GM12878 (cell line): ENCODE data around the gene MCM8. TPM values are rescaled to one million over a fixed set of nuclear protein-coding genes. Genes with fewer than 3 reads are reported as not detected.
A peak's percentile ranks its signal among the peaks of the same experiment; 100 is the strongest.

Experiments used
- BMI1 ChIP-seq: fragments of 450-650 bp; IDR thresholded peaks from 2 replicates; pipeline ENCODE4 v1.6.1; 2016; ENCODE audit warnings: mild to moderate bottlenecking, moderate library complexity, borderline replicate concordance
- EED ChIP-seq: sonication (generic); IDR thresholded peaks from 2 replicates; pipeline ENCODE4 v1.6.1; 2016; ENCODE audit warnings: antibody characterized with exemption, low read depth
- FOXM1 ChIP-seq: IDR thresholded peaks from 2 replicates; pipeline ENCODE4 v1.6.1; 2012; ENCODE audit warnings: low read depth, mild to moderate bottlenecking, inconsistent platforms, low read length, moderate library complexity
- HCFC1 ChIP-seq: fragments of 150-350 bp; IDR thresholded peaks from 2 replicates; pipeline ENCODE4 v1.6.1; 2014; ENCODE audit warnings: low read length
- IRF5 ChIP-seq: fragments of 450-650 bp; IDR thresholded peaks from 2 replicates; pipeline ENCODE4 v1.6.1; 2017; ENCODE audit warnings: borderline replicate concordance
- KAT2A ChIP-seq: conservative IDR thresholded peaks from 2 replicates; pipeline ENCODE4 v1.6.1; 2011; ENCODE audit warnings: low read depth, low read length; ENCODE audit not compliant: control insufficient read depth
- NBN ChIP-seq: fragments of 450-650 bp; IDR thresholded peaks from 2 replicates; pipeline ENCODE4 v1.6.1; 2016
- NFYB ChIP-seq: IDR thresholded peaks from 2 replicates; pipeline ENCODE4 v1.6.1; 2011; ENCODE audit warnings: low read depth, mild to moderate bottlenecking, low read length, improper control_type of control experiment, moderate library complexity; ENCODE audit not compliant: insufficient read depth
- PML ChIP-seq: IDR thresholded peaks from 2 replicates; pipeline ENCODE4 v1.6.1; 2012; ENCODE audit warnings: low read length, inconsistent platforms
- POLR2AphosphoS2 ChIP-seq: IDR thresholded peaks from 2 replicates; pipeline ENCODE4 v1.6.1; 2011; ENCODE audit warnings: low read depth, mild to moderate bottlenecking, low read length, improper control_type of control experiment, moderate library complexity
- SREBF1 ChIP-seq: IDR thresholded peaks from 2 replicates; pipeline ENCODE4 v1.6.1; 2012; ENCODE audit warnings: mild to moderate bottlenecking, low read length
- ZNF622 ChIP-seq: fragments of 450-650 bp; IDR thresholded peaks from 2 replicates; pipeline ENCODE4 v1.6.1; 2017; ENCODE audit warnings: mild to moderate bottlenecking, inconsistent platforms
- polyA plus RNA-seq, 11 experiments: library from polyadenylated mRNA; depleted of rRNA in 4 of 11; unstranded in 6 of 11; stranded (reverse) in 5 of 11; fragments of >200 nt; fragmentation: Nextera tagmentation in 4 of 11; fragmentation: Illumina TruSeq in 1 of 11; extraction: Ambion mirVana in 4 of 11; extraction: Trizol in 1 of 11; gene quantifications; 1 replicate in 1 of 11; 2 replicates in 10 of 11; pipeline versions ENCODE4 v1.2.1 to v1.2.3, GENCODE V29; 2011 to 2016; ENCODE audit warnings: inconsistent platforms in 2 of 11, missing spikeins in 2 of 11, low read depth in 1 of 11
- total RNA-seq, 4 experiments: library from RNA; depleted of rRNA in 3 of 4; stranded (reverse); fragments of >200 nt in 3 of 4; fragmentation: Illumina TruSeq in 1 of 4; extraction: Trizol in 1 of 4; gene quantifications; 2 replicates each; pipeline versions ENCODE4 v1.2.1 to v1.2.3, GENCODE V29; 2013 to 2021
- TF ChIP-seq, protein P1 (sequence below): fragments of 450-650 bp; IDR thresholded peaks from 2 replicates; pipeline ENCODE4 v1.6.1; 2018; ENCODE audit warnings: borderline replicate concordance, mild to moderate bottlenecking; ENCODE audit not compliant: partially characterized antibody

Gene MCM8
- total and polyA plus RNA-seq, 10 of the 15 experiments (the other 5 are each of a cell fraction or from before 2014, with no cell fraction given), result 3.2 to 28.2 (median 16.0) TPM

DNA sequence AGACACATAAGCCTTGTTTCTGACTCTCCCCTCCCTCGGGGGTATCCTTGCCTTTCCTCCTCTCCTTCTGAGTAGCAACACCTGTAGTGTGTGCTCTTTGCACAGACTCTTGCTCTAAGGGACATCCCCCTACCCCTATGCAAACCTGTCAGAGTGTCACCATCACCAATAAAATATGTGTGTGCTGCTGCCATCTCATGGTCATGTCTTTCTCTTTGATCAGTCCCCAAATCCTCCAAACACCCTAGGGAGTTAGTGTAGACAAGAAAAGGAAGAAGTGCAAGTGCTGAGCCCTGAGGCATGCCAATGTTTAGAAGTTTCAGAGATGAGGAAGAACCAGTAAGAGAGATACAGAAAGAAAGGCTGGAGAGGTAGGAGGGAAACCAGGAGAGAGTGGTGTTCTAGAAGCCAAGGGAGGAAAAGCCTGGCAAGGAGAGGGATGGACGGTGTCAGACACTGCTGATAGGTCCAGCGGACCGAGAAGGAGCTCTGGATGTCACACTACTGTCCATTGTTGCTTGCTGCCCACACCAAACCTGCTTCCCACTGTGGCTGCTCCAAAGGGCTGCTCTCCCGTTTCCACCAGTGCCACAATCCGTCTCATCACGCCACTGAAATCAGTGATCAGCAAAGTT is 16.5 kb upstream of the MCM8 start (continued):
- TF ChIP-seq FOXM1, result no peak
- no peak for TF ChIP-seq KAT2A
- no peak for TF ChIP-seq BMI1
- no peak for TF ChIP-seq POLR2AphosphoS2
- no peak for TF ChIP-seq SREBF1
- TF ChIP-seq NFYB, result no peak
- no peak for TF ChIP-seq HCFC1
- TF ChIP-seq EED, result no peak
- no peak for TF ChIP-seq IRF5
- TF ChIP-seq, protein P1, sequence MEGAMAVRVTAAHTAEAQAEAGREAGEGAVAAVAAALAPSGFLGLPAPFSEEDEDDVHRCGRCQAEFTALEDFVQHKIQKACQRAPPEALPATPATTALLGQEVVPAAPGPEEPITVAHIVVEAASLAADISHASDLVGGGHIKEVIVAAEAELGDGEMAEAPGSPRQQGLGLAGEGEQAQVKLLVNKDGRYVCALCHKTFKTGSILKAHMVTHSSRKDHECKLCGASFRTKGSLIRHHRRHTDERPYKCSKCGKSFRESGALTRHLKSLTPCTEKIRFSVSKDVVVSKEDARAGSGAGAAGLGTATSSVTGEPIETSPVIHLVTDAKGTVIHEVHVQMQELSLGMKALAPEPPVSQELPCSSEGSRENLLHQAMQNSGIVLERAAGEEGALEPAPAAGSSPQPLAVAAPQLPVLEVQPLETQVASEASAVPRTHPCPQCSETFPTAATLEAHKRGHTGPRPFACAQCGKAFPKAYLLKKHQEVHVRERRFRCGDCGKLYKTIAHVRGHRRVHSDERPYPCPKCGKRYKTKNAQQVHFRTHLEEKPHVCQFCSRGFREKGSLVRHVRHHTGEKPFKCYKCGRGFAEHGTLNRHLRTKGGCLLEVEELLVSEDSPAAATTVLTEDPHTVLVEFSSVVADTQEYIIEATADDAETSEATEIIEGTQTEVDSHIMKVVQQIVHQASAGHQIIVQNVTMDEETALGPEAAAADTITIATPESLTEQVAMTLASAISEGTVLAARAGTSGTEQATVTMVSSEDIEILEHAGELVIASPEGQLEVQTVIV, result no peak
- TF ChIP-seq ZNF622, result no peak
- 0 out of 2 replicates have a peak, but pooled peaks have one; percentile 38 for TF ChIP-seq NBN
- TF ChIP-seq PML, result no peak
